GM21576 (cell line): Measurements from ENCODE around the gene TTR.

Source experiments
- ATAC-seq: cut with Tn5 transposase; IDR thresholded peaks from one replicate; pipeline ENCODE4 v1.9.1; 2021; ENCODE audit warnings: mild to moderate bottlenecking, moderate library complexity; ENCODE audit not compliant: unreplicated experiment

The TTR gene

DNA sequence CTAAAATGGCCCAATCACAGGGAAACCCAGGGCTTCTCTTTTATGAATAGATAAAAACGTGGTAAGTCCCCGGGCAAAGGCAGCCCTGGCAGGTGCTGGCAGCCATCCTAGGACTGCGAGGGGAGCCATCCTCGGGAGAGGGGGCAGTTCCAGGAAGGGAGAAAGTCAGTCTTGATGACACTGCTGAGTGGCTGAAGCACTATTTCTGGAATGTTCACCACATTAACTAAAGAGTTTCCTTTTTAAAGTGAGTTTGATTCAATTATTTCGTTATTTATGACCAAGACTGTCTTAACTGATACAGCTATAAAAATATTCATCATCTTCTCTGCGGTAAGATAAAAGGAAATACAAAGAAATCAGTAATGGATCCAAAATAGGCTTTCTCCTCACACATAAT, 20.4 kb downstream of the TTR start:
- ATAC-seq = no peak

DNA sequence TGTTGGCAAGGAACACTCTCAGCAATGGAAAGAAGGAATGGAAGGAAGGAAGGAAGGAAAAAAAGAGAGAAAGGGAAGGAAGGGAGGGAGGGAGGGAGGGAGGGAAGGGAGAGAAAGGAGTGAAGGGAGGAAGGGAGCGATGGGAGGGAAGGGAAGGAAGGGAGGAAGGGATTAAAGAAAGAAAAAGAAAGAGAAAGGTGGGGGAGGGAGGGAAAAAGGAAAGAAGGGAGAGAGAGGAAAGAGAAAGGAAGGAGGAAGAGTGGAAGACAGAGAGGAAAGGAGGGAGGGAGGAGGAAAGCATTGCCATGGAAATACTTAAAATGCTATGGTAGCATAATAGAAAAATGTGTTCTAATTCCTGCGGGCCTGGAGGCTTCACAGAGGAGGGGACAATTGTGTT, 22.4 kb downstream of the TTR start:
- no peak for ATAC-seq

DNA sequence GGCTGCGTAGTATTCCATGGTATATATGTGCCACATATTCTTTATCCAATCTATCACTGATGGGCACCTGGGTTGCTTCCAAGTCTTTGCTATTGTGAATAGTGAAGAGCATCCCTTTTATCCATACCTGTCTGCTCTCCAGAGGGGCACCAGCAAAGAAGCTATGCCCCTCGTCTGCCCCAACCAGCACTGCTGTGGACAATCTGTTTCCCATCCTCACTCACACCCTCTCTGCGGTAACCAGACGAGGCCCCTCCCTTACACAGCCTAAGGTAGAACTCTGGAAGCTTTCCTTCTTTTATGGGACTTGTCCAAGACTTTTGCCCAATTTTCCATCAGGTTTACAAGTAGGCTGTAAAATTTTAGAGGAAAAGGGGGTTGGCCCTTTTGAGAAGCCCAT, 24.9 kb downstream of the TTR start:
- no peak for ATAC-seq

DNA sequence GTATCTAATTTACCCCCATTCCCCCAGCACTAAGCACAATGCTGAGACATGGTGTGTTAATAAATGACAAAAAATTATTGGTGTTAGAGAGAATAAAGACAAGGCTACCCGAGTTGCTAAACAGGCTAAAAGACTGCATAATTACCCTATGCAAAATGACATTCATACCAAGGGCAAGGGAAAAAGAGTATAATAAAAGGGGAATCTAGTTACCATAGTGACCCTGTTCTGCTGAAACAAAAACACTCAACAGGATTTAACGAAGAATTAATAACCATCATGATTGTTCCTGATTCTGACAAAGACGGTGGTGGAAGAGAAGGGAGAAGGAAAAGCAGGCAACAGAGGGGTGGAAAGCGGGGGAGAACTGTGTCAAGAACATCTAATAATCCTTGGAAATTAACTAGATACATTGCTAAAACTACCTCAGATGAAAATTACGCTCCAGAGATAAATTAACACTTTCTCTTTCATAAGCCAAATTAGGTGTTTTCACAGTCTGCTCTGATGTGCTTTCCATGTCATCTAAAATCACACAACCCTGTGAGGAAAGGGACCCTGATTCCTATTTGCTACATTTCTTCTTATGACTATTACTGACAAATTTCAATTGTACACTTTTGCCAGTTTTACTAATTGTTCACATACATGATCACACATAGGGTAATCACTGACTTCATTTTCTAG, 25.5 kb downstream of the TTR start:
- no peak for ATAC-seq

DNA sequence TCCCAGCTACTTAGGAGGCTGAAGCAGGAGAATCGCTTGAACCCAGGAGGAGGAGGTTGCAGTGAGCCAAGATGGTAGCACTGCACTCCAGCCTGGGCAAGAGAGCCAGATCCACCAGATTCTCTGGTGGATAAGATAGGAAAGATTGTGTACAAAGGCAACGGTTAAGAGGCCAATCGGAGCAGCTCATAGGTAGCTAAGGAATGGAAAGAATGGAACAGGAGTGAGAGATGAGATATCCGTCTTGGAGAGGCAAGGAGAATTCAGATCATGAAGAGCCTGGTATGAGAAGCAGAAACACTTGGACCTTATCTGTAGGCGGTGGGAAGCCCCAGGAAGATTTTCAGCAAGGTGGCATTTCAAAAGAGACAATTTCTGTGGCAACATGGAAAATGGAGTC, 27.1 kb downstream of the TTR start:
- no peak for ATAC-seq

DNA sequence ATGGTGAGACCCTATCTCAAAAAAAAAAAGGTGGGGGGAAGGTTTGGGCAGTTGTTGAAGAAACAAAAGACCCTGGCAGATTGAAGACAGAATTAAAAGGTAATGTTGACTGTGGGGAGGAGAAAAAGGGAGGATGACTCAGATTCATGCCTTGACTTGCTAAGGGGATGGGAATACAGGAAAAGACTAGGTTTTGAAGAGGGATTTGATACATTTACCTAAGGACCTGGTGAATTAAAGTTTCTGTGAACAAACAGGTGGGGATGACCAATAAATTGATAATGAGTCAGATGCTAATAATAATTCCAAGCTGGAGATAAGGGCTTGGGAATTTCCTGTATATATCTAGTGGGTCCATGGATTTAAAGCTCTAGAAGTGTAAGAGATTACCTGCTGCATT, 27.6 kb downstream of the TTR start:
- no peak for ATAC-seq

DNA sequence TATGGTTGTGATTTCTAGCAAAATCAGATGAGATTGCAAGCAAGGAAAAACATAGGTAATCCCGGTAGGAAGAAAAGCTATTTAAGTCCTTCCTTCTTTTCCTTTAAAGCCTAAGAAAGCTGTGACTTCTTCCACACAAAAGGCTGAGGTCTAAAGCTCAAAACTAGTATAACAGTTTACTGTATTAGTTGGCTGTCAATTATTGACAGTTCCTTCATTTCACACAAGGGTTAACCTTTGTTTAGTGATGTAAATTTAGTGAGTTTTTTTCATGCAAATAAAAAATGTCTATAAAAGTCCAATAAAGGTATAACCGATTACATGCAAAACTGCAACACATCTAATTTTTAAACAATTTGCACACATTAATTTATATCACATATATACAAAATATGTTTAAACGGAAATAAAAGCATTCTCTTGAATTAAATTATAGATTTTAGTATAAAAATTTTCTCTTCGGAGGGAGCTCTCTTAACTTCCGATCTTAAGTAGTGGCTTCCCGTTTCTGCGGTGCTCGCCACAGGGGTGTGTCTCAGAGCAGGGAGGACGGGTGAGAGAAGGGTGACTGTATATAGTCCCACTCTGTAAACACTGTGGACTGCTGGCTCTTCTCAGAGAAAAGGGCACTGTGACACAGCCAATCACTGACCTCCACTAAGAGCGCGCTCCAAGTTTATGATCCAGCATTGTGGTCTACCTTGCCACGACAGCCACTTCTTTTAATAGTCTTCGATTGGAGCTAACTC, 33.4 kb downstream of the TTR start:
- no peak for ATAC-seq

DNA sequence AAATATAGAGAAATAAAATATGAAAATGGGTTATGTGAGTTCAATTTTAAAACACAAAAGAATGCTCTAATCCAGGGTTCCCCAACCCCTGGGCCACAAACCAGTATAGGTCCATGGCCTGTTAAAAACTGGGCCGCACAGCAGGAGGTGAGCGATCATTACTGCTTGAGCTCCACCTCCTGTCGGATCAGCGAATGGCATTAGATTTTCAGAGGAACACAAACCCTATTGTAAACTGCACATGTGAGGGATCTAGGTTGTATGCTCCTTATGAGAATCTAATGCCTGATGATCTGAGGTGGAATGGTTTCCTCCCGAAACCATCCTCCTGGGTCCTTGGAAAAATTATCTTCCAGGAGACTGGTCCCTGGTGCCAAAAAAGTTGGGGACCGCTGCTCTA, 34.7 kb downstream of the TTR start:
- no peak for ATAC-seq

DNA sequence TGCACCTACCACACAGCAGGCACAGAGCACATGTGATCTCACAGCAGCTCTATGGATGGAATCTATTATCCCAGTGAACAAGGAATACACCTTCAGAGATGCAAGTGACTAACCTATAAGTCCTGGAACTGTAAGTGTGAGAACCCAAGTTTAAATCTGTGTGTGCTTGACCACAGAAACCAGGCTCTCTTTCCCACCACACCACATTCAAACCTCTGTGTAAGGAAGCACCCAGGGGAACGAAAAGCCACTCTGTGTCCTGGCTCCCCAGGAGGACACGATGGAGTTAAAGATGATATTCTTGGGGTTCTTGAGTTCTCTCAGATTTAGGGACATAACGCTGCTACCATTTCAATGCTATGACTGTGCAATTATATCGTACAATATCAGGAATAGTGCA, 38.9 kb downstream of the TTR start:
- no peak for ATAC-seq

DNA sequence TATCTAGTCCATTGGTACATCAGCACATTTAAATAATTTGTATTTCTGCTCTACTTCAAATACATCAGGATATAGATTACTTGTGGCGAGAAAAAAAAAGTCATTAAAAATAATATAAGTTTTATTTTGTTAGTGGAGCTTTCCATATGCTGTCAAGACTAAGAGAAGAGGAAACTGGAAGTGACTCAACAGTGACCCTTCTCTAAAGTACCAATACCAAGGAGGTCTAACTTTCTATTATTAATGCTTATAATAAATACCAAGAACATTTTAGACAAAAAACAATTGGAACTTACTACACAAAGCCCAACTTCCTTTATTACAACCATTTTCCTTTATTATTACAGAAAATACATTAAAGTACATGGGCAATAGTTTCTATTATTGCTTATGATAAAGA, 39.8 kb downstream of the TTR start:
- ATAC-seq = no peak

DNA sequence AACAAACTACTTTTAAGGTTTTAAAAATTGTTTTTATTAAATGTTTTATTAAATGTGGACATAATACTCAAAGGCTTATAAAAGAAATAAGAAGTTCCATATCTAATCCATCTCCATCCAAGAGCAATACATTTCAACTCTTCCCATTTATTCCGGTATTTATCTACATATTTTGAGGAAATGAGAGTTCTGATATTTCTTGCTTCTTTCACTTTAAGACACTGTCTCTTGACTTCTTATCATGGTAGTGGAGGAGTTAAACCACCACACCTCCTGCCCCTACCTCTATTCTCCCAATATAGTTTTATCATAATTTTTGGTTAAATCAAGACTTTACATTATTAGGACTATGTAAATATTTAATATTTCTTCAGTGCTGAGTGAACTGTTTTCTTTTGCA, 40.7 kb downstream of the TTR start:
- no peak for ATAC-seq

DNA sequence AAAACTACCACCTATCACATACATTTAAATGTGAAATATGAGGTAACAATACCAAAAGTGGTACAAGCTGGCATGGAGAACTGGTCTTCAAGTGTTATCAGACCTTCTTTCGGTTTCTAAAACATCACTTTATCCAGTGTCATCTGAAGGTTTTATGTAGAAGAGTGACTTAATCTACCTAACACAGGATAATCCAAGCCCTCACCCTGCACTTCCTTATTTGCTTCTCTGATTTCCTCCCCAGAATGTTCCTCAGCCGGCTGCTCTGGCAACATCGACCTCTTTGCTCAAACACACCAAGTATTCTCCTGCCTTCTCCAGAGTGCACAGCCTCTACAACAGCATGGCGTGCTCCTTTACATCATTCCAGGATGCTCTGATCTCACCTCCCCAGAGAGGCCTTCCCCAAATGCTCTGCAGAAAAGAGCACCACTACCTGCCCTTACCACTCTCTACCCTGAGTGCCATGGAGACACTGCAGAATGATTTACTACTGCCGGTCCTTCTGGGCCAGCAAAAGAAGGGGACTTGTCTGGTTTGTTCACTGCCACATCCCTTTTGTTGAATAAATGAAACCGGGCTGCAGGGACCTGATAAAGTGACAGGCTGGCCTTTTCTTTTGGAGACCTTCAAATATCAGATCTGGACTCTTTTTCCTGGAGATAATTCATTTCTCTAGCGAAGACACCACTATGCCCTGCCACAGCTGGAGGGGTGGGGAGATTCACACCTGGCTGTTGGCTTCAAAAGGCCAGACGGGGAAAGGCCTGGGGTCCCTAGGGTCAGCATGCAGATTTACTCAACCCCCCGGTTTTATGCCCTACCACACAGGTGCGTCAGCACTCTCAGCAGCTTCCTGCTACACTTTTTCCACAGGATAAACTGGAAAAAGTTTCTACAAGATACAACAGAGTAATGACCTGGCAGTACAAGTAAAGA, 42.0 kb downstream of the TTR start:
- no peak for ATAC-seq

DNA sequence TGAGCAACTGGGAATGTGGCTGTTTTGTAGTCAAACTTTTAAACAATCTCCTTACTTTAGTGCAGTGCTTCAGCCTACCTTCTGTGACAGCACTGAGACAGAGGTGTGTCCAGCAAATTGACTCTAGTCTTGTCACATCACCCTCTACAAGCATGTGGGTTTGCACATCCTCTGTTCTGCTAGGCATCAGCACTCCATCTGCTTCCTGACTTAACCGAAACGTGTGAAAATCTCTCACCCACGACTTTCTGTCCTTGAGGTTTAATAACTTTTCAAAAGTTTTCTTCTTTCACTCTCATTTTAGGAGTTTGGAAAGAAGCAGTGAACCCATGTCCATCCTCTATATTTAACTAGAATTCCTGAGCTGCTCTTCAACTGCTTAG, 42.6 kb downstream of the TTR start:
- ATAC-seq = peak; percentile 99

DNA sequence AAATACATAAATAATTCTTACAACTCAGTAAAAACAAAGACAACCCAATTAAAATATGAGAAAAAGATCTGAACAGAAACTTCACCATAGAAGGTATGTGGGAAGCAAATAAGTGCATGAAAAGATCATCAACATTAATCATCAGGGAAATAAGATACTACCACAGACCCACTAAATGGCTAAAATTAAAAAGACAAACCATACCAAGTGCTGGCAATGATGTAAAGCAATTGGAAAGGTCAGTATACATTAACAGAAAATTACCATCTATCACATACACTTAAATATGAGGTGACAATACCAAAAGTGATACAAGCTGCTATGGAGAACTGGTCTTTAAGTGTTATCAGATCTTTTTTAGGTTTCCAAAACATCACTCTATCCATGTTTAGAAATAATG, 44.7 kb downstream of the TTR start:
- ATAC-seq = no peak

DNA sequence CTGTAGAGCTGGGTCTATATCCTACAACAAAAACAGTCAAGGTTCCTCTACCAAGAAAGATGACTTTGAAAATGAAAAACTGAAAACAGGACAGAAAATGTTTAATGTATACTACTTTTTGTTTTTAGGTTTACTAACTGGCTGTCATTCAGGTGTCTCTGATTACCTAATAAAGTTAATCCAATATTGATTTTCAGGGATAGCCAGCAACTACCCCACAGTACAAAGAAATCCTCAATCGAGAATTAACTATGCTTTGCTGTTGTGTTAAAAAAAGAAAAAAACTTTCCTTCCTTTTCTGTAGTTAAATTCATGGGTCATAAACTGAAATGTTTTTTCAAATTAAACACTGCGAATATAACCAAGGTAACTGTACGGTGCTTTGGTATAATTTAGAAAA, 45.8 kb downstream of the TTR start:
- ATAC-seq = no peak

DNA sequence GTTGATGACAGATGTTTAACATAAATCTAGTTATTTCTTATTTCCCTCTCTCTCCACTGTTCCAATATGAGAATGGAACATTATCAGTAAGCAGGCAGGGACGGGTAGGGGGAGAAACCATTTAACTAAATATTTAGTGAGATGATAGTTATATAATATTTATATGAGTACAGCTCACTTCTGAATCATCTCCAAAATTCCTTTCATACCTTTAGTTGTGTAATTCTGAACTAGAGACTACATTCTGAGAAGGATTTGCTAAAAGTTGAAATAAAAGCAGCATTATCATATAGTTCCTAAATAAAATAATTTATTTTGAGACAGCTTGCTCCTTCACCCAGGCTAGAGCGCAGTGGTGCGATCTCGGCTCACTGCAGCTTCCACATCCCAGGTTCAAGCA, 51.3 kb downstream of the TTR start:
- no peak for ATAC-seq

DNA sequence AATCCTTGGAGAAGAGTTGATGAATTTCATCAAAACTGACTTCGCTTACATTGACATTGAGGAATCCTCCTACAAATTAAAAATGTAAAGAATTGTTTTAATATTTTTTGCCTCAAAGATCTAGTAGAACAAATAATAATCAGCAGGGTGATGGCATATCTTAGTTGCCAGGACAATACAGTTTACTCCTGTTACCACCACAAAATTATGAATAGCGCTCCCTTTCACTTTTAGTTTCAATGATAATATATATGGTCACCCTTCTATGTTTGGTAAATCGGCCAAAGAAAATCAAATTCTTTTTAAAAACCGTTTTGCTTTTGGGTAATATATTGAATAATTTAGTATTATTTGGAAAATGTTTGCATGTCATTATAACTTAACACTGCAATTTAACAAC, 53.7 kb downstream of the TTR start:
- ATAC-seq = no peak

DNA sequence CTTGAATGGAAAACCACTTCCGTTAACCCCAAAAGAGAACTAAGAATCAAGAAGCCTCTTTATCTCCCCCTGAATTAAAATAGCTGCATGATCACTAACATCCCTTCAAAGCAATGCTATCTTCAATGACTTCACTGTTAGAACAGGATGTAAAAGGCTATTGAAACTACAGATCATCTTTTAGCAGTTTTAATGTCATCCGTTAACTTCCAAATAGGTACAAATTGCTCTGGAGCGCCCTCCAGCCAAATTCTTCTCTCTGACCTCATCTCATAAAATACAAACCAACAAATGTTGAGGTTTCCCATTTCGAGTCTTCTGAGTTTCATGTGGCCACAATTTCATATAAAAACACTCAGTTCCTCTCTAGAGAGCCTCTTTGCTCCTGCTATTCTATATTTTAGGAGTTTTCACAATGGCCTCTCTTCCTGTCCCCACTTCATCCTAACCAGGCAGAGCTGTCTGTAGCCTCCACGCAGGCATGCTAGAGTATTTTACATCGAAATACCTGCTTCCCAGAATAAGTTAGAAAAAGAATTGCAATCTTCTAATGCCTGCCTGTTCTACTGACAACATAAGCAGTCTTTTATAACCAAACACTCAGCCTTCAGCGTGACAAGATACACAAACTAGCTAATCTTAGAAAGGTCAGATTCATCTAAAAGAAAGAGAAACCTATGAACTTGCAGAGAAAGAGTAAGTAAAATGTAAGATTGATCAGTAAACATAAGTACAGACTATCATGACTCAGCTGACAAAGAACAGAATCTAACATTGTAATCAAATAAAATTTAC, 54.9 kb downstream of the TTR start:
- peak; percentile 38 for ATAC-seq

DNA sequence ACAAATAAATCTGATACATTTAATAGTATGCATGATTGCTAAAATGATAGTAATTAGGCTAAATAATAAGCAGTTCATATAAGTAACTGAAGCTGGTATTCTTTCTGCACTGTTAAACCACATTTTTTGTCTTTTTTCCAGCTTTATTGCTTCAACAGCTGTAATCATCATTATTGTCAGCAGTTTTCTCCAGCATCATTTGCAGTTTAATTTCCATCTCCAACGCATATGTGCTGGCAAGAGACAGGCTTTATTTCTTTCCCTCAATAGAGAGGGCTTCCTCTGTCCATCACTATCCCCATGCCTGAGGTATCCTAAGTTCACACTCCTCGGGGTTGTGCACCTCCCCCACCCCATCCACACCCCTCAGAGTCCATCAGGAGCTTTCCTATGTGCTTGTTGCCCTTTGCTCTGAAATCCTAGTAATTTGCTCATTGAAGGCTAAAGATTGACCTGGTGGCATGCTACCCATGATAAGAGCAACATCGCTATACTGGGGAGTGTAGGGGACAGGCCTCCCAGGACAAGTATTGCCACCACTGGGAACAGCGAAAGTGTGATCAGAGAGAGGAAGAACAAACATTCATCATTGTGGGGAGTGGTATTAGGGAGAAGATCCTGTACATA, 55.6 kb downstream of the TTR start:
- no peak for ATAC-seq
